ENCODE measurements around the gene PREB.

DNA sequence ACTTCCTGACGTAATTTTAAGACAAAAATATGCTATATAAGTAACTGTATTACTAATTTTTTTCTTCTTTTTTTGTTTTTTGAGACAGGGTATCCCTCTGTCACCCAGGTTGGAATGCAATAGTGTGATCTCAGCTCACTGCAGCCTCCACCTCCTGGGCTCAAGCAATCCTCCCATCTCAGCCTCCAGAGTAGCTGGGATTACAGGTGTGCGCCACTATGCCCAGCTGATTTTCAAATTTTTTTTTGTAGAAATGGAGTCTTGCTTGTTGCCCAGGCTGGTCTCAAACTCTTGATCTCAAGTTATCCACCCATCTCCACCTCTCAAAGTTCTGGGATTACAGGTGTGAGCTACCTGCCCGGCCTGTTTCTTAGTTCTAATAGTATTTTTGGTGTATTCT is 44.0 kb upstream of the PREB start:
- no peak for TF ChIP-seq POLR2A (IDR thresholded peaks at IDR 0.05)
- TF ChIP-seq, protein P1, sequence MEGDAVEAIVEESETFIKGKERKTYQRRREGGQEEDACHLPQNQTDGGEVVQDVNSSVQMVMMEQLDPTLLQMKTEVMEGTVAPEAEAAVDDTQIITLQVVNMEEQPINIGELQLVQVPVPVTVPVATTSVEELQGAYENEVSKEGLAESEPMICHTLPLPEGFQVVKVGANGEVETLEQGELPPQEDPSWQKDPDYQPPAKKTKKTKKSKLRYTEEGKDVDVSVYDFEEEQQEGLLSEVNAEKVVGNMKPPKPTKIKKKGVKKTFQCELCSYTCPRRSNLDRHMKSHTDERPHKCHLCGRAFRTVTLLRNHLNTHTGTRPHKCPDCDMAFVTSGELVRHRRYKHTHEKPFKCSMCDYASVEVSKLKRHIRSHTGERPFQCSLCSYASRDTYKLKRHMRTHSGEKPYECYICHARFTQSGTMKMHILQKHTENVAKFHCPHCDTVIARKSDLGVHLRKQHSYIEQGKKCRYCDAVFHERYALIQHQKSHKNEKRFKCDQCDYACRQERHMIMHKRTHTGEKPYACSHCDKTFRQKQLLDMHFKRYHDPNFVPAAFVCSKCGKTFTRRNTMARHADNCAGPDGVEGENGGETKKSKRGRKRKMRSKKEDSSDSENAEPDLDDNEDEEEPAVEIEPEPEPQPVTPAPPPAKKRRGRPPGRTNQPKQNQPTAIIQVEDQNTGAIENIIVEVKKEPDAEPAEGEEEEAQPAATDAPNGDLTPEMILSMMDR (IDR thresholded peaks at IDR 0.05): no peak
- no peak for TF ChIP-seq EP300 (IDR thresholded peaks at IDR 0.05)

Data from stomach (tissue), 4 donors.